ELR (cell line): ENCODE results near the gene FASTKD3.
"Not testable (repeated sequence)": the region's sequence is repeated elsewhere in the genome, so short reads cannot be mapped to it uniquely, and the experiment has no call there.

Experiments used
- DNase-seq: peaks from one replicate; pipeline ENCODE4 v3.0.0-alpha.2; 2015; ENCODE audit warnings: low read depth

The FASTKD3 gene, protein sequence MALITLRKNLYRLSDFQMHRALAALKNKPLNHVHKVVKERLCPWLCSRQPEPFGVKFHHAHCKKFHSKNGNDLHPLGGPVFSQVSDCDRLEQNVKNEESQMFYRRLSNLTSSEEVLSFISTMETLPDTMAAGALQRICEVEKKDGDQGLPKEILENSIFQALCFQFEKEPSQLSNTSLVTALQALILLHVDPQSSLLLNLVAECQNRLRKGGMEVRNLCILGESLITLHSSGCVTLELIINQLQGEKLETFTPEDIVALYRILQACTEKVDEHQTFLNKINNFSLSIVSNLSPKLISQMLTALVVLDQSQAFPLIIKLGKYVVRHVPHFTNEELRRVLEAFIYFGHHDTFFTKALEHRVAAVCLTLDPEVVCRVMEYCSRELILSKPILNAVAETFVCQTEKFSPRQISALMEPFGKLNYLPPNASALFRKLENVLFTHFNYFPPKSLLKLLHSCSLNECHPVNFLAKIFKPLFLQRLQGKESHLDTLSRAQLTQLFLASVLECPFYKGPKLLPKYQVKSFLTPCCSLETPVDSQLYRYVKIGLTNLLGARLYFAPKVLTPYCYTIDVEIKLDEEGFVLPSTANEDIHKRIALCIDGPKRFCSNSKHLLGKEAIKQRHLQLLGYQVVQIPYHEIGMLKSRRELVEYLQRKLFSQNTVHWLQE

DNA sequence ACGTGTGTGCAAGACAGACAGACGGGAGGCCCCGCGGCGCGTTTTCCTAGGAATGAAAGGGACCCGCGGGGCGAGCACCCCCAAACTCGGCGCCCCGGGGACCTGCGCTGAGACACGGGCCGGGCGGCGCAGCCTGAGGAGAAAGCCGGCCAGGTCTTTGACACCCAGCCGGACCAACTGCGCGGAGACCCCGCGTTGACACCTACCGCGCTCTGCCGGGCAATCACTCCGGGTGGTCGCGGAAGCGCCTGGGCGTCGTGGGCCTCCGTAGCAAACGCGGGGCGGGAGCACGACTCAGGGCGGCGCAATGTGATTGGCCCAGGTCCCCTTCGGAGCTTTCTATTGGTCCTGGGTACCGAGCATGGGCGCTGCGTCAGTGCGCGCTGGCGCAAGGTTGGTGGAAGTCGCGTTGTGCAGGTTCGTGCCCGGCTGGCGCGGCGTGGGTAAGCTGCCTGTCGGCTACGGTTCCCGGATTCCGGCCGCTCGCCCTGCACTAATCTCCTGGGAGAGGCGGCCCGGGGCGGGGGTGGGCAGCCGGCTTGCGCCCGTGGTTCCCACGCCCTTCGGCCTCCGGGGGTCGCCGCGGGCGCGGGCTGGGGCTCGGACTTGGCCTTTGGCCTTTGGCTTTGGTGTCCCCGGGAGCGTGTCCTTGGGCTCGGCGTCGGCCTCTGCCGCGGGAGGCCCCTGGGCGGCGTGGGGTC is at the start of gene FASTKD3, which contains the start of gene MTRR:
TSS of gene FASTKD3 (minus strand) at position 259 of the 701 bp plus-strand sequence. CDS start 948 bp downstream, outside the sequence.
TSS of gene MTRR (plus strand) at position 376 of the 701 bp plus-strand sequence. CDS start 1,647 bp downstream, outside the sequence.
- peak; percentile 95 for DNase-seq

DNA sequence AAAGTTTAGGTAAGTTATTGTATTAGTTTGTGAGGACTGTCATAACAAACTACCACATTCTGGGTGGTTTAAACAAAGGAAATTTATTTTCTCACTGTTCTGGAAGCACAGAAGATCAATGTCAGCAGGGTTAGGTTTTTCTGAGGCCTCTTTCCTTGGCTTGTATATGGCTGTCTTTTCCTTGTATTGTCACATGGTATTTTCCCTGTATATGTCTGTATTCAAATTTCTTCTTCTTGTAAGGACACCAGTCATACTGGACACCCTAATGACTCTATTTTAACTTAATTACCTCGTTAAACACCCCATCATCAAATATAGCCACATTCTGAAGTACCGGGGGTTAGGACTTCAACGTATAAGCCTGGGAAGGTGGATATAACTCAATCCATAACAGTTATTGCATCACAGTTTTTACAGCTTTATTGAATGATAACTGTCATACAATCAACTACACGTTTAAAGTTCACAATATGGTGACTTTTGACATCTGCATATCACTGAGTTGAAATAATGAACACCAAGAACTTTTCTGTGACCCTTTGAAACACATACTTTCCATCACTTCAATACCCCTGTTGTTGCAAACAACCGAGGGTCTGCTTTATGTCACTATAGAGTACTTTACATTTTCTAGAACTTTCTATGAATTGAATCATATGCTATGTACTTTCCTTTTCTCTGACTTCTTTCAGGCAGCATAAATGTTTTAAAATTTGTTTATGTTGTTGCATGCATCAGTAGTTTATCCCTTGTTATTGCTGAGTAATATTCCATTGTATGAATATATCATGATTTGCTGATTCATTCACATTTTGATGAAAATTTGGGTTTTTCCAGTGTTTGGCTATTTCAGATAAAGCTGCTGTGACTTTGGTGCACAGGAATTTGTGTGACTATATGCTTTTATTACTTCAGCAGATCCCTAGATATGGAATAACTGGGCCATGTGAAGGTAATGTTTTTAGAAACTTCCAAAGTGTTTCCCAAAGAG is 48.6 kb upstream of the FASTKD3 start:
- DNase-seq, result no peak

- peak; percentile 25 for DNase-seq
These were observed 47.5 kb upstream of the FASTKD3 start for GRCh38 chr5:7916171-7916804.

GRCh38 chr5:7911429-7911771 is 42.6 kb upstream of the FASTKD3 start:
- DNase-seq, result not testable (repeated sequence)

- DNase-seq, result no peak
These were observed 42.1 kb upstream of the FASTKD3 start for GRCh38 chr5:7910738-7911428.

DNA sequence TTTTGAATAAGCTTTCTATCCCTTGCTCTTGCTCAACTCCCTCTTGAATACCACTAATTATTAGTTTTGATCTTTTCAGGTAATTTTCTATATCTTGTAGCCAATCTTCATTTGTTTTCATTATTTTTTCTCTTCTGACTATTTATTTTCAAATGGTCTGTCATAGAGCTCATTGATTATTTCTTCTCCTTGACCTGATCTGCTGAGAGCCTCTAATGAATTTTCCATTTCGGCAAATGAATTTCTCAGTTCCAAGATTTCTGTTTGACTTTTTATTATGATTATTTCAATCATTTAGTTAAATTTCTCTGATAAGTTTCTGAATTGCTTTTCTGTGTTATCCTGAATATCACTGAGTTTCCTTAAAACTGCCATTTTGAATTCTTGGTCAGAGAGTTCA is 39.5 kb upstream of the FASTKD3 start:
- no peak for DNase-seq

- no peak for DNase-seq
These were observed 38.8 kb upstream of the FASTKD3 start for GRCh38 chr5:7907612-7908011.

DNA sequence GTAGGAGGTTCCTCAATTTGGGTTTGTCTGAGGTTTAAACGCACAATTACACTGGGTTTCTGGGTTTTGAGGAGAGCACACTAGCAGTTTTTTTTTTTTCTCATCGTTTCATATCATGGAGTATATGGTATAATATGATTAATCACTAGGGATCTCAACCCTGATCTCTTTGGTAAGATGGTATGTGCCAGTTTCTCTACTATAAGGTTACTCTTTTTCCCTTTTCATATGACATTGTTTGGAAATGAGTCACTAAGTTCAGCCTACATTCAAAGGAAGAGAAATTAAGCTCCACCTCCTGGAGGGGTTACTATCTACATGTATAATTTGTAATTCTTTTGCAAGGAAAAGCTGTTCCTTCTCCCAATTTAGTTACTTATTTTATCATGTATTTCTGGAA is 35.3 kb upstream of the FASTKD3 start:
- DNase-seq, result peak; percentile 93

DNA sequence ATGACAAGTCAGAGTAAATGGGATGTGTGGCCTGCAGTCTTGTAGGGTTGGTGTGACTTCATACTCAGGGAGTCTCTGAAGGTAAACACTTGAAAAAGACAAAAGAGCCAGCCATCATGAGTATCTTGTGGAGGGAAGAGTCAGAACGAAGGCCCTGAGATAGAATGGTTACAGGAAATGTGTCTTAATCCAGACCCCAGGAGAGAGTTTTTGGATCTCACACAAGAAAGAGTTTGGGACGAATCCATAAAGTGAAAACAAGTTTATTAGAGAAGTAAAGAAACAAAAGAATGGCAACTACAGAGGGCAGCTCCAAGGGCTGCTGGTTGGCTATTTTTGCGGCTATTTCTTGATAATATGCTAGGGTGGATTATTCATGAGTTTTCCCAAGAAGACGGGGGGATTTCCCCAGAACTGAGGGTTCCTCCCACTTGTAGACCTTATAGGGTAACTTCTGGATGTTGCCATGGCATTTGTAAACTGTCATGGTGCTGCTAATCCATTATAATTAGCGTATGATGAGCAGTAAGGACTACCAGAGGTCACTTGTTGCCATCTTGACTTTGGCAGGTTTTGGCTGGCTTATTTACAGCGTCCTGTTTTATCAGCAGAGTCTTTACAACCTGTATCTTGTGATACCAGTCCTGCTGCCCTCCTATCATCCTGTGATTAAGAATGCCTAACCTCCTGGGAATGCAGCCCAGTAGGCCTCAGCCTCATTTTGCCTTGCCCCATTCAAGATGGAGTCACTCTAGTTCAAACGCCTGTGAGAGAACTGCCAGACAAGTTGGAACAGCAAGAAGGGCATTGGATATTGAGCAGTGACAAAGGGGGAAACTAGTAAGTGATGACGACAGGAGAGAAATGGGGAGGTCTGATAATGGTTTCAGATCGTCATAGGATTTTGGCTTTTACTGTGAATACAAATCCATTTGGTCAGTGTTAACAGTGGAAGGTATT is 34.1 kb upstream of the FASTKD3 start:
- DNase-seq, result no peak

- peak; percentile 22 for DNase-seq
These were observed 33.4 kb upstream of the FASTKD3 start for GRCh38 chr5:7902201-7902600.

GRCh38 chr5:7897014-7897600 is 28.3 kb upstream of the FASTKD3 start:
- peak; percentile 79 for DNase-seq

- DNase-seq, result no peak
These were observed 26.0 kb upstream of the FASTKD3 start for GRCh38 chr5:7894860-7895259.

DNA sequence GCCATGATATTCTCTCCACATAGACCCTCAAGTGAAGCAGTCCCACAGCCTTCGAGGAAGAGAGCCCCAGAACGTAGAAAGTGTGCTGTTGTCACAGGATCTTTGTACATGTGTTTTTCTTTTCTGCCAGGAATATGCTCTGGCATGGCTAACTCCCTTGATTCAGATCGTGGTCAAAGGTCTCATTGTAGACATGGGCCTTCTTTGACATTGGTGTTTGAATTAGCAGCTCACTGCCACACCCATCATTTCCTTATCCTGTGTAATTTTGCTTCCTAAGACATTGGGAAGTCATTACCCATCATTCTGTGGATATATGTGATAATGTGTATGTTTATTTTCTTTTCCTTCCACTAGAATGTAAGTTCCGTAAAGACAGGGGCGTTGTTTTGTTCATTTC is 25.6 kb upstream of the FASTKD3 start:
- no peak for DNase-seq

DNA sequence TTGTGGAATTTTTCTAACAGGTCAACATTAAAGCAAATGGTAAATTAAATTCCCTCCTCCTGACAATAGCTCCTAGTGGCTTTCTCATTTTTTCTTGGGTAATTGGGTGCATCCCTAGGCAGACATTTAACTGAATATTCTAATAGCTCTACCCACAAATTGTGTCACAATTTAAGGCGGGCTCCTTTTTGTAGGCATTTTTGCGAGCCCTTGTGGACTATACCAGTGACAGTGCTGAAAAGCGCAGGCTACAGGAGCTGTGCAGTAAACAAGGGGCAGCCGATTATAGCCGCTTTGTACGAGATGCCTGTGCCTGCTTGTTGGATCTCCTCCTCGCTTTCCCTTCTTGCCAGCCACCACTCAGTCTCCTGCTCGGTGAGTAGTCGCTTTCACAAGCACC is 20.1 kb upstream of the FASTKD3 start:
- no peak for DNase-seq

DNA sequence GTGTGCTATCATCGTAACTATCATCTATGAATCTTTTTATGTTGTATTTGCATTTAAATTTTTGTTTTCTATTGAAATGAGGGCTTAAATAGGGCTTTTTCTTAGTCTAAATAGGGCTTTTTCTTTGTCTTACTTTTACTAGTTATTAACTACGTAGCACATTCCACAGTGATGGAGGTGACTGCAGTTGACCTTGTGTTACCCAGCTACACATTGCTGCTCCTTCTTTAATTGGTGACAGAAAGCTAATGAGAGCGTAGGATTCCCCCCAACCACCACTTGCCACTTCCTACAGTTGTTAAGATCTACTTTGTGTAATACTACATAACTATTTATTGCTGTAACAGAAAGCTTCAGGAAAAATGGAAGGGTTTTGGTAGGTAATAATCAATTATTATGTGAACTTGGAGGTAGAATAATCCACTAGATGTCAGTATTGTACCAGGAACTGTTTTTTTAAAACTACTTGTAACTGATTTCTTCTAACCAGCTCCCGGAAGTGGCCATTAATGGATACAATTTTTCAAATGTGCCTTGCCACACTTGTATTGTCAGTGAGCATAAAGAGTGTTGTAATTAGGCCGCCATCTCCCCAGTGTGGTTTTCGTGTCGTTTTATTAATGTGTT is 18.1 kb upstream of the FASTKD3 start:
- peak; percentile 70 for DNase-seq

DNA sequence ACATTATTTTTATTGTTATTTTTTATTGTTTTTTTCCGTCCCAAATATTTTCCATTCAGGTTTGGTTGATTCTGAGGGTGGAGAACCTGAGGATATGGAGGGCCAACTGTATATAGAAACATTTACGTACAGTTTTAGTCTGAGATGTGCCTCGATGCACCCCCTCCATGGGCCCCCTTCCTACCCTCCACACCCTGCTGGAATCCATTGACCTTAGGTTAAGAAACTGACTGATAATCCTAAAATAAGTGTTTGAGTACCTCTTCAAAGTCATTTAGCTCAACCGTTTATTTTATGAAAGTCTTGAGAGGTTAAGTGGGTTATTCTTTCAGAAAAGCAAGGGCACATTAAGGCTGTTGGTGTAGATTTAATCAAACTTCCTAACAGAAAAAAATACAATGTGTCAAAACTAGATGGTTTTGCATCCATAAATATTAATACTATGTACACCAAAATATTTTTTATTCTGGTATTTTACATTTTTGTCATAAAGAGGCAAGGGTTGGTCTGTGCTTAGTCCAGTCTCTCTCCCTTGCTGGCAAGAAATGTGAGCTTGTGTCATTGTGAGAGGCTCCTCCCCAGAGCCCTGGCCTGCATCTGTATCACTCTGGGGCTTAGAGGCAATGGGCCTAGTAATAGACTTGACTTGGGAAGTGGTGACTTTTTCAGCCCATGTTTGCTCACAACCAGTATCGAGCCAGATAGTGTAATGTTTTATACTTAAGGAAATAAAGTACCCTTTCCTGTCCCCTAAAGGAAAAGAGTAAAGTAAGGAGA is 15.8 kb upstream of the FASTKD3 start:
- DNase-seq, result no peak

DNA sequence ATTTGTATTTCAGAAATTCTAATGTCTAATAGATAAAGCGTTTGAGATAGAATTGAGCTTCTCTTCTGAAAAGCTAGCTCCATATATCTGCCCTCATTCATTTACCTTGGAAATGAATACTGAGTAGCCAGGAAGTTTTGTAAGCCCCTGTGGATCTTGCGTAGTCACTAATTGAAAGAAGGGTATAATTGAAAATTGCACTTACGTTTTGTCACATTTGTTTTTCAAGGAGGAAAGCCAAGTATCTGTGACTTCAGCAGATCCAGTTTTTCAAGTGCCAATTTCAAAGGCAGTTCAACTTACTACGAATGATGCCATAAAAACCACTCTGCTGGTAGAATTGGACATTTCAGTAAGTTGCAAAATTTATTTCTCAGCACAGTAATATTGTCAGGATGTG is 14.1 kb upstream of the FASTKD3 start:
- DNase-seq, result no peak

- no peak for DNase-seq
These were observed 13.0 kb upstream of the FASTKD3 start for GRCh38 chr5:7881816-7882215.
